Stimulated activated naive CD4-positive, alpha-beta T cell treated with Interleukin-2 at 50 U/mL for 16 hours (primary cell): ENCODE data around the gene PRKRIP1.
"Not testable (repeated sequence)": the region's sequence is repeated elsewhere in the genome, so short reads cannot be mapped to it uniquely, and the experiment has no call there.

Experiments
- DNase-seq: peaks from one replicate; lab custom pipeline; 2025; lab: John Stamatoyannopoulos, UW

PRKRIP1 gene

GRCh38 chr7:102404005-102404861 lies 8.1 kb downstream of the PRKRIP1 start:
- DNase-seq: peak; percentile 30

- DNase-seq: not testable (repeated sequence)
These were observed 8.7 kb downstream of the PRKRIP1 start for GRCh38 chr7:102404862-102405188.

- DNase-seq: no peak
These were observed 11.7 kb downstream of the PRKRIP1 start for GRCh38 chr7:102407910-102408309.

DNA sequence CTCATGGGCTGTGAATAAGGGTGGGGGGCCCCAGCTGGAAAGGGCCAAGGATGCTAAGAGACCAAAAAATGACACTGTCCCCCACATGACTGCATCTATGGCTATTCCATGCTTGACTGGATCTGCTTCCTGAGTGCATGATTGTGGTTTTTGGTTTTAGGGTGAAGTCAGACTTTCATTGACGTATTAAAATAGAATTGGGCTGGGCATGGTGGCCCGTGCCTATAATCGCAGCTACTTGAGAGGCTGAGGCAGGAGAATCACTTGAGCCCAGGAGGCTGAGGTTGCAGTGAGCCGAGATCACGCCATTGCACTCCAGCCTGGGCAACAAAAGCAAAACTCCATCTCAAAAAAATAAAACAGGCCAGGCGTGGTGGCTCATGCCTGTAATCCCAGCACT lies 12.4 kb downstream of the PRKRIP1 start:
- not testable (repeated sequence) for DNase-seq

GRCh38 chr7:102409340-102409739 lies 13.2 kb downstream of the PRKRIP1 start:
- no peak for DNase-seq

GRCh38 chr7:102410123-102410522 lies 14.0 kb downstream of the PRKRIP1 start:
- no peak for DNase-seq

DNA sequence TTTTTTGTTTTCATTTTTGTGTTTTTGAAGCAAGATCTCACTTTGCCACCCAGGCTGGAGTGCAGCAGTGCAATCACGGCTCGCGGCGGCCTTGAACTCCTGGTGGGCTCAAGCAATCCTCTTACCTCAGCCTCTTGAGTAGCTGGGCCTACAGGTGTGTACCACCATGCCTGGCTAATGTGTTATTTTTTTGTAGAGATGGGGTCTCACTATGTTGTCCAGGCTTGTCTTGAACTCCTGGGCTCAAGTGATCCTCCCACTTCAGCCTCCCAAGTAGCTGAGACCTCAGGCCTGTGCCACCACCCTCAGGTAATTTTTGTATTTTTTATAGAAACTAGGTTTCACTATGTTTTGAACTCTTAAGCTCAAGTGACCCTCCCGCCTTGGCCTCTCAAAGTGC lies 14.8 kb downstream of the PRKRIP1 start:
- DNase-seq: no peak

DNA sequence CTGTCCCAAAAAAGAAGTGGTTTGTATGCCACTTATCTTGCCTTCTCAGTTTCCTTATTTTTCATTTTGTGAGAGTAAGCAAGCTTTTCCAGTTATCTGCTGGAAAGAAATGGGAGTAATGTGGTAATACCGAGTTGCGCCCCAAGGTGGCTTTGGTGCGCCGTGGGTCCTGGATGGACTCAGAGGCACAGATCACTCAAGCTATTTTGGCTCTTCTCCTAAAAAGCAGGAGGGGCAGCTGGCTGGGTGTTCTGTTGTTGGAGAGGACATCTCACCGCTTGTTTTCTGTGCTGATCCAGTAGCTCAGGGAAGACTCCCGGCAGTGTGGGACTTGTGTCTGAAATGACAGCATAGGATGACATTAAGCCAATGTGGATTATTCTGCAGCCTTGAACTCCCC lies 16.4 kb downstream of the PRKRIP1 start:
- DNase-seq: peak; percentile 17

- no peak for DNase-seq
These were observed 16.9 kb downstream of the PRKRIP1 start for GRCh38 chr7:102413091-102413490.

GRCh38 chr7:102413611-102414010 lies 17.4 kb downstream of the PRKRIP1 start:
- no peak for DNase-seq

DNA sequence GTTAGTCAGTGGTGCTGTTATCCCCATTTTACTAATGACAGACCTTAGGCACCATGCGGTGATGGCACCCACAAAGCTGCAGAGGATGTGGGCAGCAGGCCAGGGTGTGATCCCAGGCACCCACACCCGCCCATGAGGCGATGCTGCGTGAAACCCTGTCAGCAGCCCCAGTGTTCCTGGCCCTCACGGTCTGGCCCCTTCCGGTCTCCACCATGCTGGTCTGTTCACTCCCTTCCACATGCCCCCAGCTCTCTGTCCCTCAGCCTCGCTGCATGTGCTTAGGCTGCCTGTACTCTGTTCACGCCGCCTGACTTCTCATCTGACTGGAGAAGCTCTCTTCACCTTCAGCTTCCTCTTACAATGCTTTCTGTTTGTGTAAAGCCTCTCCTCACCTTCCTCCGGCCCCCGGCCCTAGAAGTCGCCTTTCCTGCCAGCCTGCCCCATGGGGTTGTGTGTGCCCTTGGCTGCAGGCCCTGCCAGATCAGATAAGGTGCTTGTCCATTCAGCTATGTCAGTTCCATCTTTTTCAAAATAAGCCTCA lies 19.6 kb downstream of the PRKRIP1 start:
- peak; percentile 55 for DNase-seq

DNA sequence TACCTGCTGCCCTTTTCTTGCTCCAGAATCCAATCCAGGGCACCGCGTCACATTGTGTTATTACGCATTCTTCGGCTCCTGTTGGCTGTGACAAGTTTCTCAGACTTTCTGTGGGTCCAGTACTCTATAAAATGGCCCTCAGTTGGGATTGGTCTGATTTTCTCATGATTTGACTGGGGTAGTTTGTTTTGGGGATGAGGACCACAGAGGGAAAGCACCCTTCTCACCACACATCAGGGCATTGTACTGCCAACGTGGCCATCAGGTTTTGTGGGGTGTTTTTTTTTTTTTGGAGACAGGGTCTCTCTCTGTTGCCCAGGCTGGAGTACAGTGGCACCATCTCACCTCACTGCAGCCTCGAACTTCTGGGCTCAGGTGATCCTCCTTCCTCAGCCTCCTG lies 20.2 kb downstream of the PRKRIP1 start:
- DNase-seq: no peak

DNA sequence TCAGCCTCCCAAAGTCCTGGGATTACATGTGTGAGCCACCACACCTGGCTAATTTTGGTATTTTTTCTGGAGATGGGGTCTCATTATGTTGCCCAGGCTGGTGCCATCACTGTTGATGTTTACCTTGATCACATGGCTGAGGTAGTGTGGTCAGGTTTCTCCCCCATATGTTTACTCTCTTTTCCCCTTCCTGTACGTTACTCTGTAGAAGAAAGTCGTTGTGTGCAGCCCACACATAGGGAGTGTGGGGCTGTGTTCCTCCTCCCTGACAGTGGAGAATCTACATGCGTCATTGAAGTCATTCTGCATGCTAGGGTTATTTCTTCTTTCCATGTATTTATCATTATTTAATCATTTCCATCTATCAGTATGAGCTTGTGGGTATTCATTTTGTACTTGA lies 20.9 kb downstream of the PRKRIP1 start:
- DNase-seq: no peak

DNA sequence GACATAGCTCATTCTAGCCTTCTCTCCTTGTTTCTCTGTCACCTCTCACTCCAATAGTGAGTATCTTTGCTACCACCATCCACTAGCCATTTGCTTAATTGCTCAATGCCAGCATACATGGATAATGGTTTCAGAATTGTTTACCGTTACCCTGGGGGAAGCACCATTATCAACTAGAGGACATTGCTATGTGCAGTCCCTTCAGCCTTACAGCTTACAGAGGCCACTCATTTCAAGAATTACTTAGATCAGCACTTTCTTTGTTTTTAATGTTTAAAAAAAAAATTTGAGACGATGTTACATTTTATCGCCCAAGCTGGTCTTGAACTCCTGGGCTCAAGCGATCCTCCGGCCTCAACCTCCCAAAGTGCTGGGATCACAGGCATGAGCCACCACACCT lies 22.4 kb downstream of the PRKRIP1 start:
- DNase-seq: no peak

- DNase-seq: no peak
These were observed 25.6 kb downstream of the PRKRIP1 start for GRCh38 chr7:102421706-102422240.

GRCh38 chr7:102424129-102424551 lies 28.0 kb downstream of the PRKRIP1 start:
- no peak for DNase-seq

DNA sequence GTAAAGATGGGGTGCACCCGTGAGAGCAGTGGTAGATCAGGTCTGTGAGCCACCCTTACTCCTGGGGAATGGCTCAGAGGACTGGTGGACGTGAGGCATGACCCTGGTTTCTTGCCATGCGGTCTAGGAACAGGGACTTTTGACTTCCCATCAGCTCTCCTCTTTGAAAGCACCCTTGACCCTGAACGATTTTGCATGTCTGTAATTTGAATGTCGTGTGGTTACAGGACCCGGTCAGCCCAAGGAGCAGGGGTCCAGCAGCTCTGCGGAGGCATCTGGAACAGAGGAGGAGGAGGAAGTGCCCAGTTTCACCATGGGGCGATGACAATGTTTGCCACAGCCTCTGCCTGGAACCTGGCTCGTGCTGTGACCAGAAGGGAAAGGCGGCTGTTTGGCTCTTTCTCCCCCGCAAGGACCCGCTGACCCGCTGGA lies 28.6 kb downstream of the PRKRIP1 start:
- no peak for DNase-seq

GRCh38 chr7:102425639-102426267 lies 29.6 kb downstream of the PRKRIP1 start:
- DNase-seq: peak; percentile 84

DNA sequence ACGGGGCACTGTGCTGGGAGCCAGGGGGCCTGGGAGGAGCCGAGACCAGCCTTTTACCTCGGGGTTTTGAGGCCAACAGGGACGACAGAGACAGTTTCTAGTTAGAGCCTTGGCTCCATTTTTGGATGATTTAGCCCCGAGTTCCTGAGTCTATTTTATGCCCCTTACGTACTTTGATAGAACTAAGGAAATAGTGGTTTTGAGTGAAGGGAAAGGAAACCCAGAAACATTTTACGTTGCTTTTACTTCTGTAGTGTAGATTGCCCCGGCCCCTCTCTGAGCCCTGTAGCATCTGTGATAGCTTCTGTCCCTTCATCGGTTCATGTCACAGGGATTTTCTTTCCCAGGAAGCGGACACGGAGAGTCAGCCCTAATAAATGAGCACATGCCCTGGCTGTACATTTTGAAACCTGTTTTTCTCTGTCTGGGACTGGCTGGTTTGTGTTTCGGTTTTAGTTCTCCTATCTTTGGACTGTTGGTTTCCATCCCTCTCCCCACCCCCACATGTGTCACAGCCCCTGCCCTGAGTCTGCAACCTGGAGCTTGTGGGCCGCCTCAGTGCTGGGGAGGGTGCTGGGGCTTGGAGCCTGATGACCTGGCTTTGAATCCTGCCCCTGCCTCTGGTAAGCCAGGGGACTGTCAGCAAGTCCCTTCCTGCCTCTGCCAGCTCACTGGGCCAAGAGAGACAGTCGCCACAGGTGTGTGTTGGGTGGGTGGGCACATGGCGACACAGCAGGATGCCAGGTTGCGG lies 30.3 kb downstream of the PRKRIP1 start:
- DNase-seq: peak; percentile 77

- no peak for DNase-seq
These were observed 30.8 kb downstream of the PRKRIP1 start for GRCh38 chr7:102427019-102427405.

GRCh38 chr7:102429141-102429899 lies 33.2 kb downstream of the PRKRIP1 start:
- DNase-seq: no peak
